ENCODE results near the gene DCXR. TPM values are rescaled to one million over a fixed set of nuclear protein-coding genes. Genes with fewer than 3 reads are reported as not detected.

DCXR gene
- total and polyA plus RNA-seq, 2 of the 13 experiments (the other 11 are each of a cell fraction or from before 2014, with no cell fraction given), result 287 to 311 TPM

DNA sequence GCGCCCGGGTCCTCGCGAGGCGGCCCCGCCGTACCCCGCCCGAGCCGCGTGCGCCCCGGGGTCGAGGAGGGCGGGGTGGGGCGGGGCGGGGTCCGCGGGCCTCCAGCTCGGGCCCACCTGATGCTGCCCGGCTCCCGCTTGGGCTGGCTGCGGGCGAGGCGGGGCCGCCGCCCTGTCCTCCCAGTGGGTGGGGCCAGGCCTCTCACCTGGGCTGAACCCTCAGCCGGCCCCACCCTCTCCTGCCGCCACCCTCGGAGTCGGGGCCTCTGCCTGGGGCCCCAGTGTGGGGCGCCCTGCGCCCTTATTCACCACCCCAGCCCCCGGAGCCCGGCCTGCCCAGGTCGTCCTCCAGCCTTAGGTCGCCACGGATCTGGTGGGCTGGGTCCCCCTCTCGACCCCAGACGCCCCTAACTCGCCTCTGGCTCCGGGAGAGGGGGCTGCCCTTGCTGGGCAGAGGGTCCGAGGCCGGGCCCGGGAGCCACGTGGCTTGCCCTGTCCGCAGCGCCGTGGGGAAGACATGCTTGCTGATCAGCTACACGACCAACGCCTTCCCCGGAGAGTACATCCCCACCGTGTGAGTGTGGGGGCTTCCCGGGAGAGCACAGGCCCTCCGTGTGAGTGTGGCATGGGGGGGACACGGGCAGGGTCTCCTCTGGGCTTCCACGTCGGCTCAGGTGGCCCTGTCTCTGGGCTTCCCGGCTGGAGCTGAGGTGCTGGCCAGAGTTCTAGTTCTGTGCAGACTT, 5.4 kb downstream of the DCXR start (continued):
- TF ChIP-seq, protein P1, sequence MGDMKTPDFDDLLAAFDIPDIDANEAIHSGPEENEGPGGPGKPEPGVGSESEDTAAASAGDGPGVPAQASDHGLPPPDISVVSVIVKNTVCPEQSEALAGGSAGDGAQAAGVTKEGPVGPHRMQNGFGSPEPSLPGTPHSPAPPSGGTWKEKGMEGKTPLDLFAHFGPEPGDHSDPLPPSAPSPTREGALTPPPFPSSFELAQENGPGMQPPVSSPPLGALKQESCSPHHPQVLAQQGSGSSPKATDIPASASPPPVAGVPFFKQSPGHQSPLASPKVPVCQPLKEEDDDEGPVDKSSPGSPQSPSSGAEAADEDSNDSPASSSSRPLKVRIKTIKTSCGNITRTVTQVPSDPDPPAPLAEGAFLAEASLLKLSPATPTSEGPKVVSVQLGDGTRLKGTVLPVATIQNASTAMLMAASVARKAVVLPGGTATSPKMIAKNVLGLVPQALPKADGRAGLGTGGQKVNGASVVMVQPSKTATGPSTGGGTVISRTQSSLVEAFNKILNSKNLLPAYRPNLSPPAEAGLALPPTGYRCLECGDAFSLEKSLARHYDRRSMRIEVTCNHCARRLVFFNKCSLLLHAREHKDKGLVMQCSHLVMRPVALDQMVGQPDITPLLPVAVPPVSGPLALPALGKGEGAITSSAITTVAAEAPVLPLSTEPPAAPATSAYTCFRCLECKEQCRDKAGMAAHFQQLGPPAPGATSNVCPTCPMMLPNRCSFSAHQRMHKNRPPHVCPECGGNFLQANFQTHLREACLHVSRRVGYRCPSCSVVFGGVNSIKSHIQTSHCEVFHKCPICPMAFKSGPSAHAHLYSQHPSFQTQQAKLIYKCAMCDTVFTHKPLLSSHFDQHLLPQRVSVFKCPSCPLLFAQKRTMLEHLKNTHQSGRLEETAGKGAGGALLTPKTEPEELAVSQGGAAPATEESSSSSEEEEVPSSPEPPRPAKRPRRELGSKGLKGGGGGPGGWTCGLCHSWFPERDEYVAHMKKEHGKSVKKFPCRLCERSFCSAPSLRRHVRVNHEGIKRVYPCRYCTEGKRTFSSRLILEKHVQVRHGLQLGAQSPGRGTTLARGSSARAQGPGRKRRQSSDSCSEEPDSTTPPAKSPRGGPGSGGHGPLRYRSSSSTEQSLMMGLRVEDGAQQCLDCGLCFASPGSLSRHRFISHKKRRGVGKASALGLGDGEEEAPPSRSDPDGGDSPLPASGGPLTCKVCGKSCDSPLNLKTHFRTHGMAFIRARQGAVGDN (CRISPR knock-in tag; IDR thresholded peaks at IDR 0.05), result peak; percentile 32
- TF ChIP-seq CCAR2 (optimal IDR thresholded peaks at IDR 0.05; ENCODE audit: low read depth, low read length) (no peak), ZFP36L1 (CRISPR knock-in tag; IDR thresholded peaks at IDR 0.05) (no peak), ZNF605 (CRISPR knock-in tag; IDR thresholded peaks at IDR 0.05) (no peak)

DNA sequence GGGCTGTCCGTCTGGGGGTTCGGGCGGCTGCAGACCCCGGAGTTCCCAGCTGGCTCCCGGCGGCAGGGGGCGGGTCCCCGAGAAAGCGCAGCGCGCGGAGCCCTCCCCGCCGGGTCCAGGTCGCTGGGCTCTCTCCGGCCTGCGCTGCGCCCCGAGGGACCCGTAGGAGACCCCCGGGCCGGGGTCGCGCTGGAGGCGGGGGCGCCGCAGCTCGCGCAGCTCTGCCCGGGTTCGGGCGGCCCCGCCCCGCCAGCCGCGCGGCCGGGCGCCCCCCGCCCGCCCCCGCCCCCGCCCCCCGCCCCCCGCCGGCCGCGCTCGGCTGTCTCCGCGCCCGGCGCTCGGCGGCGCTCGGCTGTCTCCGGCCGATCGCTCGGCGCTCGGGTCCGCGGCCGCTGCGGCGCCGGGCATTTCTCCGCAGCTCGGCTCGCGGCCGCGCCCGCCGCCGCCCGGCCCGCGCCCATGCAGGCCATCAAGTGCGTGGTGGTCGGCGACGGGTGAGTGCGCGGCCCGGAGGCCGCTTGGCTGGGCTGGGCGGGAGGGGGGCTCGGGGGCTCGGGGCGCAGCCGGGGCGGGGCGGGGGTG, 6.1 kb downstream of the DCXR start, which contains the start of gene RAC3:
RAC3 (plus strand) TSS at position 376 of the 582 bp plus-strand sequence; CDS start at position 460, 84 bp downstream.
- Histone ChIP-seq H3K79me2 (ENCODE audit: insufficient read depth, low read length) (peaks cover 7% of the 10 kb centered on the region), H3K9ac (ENCODE audit: insufficient read depth, low read depth, low read length) (no peak within 1 kb of the TSS), H4K20me1 (ENCODE audit: insufficient read depth, low read length) (peaks cover 12% of the 10 kb centered on the region), H3K27ac (ENCODE audit: extremely low read length, insufficient read depth, low read length) (no peak within 1 kb of the TSS), H3K4me1 (ENCODE audit: insufficient read depth, low read length) (peaks cover 20% of the 10 kb centered on the region), H3K4me2 (ENCODE audit: low read depth, low read length) (peak within 1 kb of the TSS; percentile 39), H3K9me3 (ENCODE audit: low read length) (no peaks in the 10 kb centered on the region), H3K4me3 (replicated peaks in 1 of 3; ENCODE audit: insufficient read depth in 1 of 3, low read depth in 2 of 3, low read length in 3 of 3) (peak within 1 kb of the TSS in 1 of 3 experiments; percentile 21; a peak in 1 of 6 replicates), H2AFZ (ENCODE audit: low read length) (no peak within 1 kb of the TSS), H3K27me3 (ENCODE audit: control insufficient read depth in 1 of 2, insufficient read depth in 2 of 2, low read length in 2 of 2) (no peaks in the 10 kb centered on the region), H3K36me3 (replicated peaks in 1 of 2; ENCODE audit: control insufficient read depth in 1 of 2, insufficient read depth in 2 of 2, low read length in 2 of 2) (peaks cover 15 to 22% of the 10 kb centered on the region in 2 experiments)
- FAIRE-seq, result no peak
- in situ Hi-C loops (cut with HindIII; ENCODE audit: extremely low pct_ligation_motif_present, low pct_unique_long_range_greater_than_20kb), result no loop called here
- 94% methylated on average over 75 of the region's 96 CpGs for WGBS (ENCODE audit: low lambda C conversion rate)
- intact Hi-C loops (cut with micrococcal nuclease; ENCODE audit: unreplicated experiment), result no loop called here
- no peak for DNase-seq (ENCODE audit: low spot score)
- BruUV-seq (replicated peaks), result no TSS peak
- POLR2A ChIA-PET, result interaction anchor here (1.0 to 1.4 kb wide), 2 partner anchors 8 to 71 kb away, joined by 3 read pairs; partner anchors contain the start of genes CENPX and LRRC45
- TF ChIP-seq REL (CRISPR knock-in tag; conservative IDR thresholded peaks at IDR 0.05), result no peak
- 0 out of 2 replicates have a peak, but pooled peaks have one; percentile 11 for TF ChIP-seq ZNF768 (CRISPR knock-in tag; IDR thresholded peaks at IDR 0.05)
- ATAC-seq, result no peak
- CTCF ChIA-PET (ENCODE audit: low intra/inter-chr PET ratio, low total read pairs), result interaction anchor here (2.3 kb wide), 1 partner anchor 123 kb away, joined by 9 read pairs; no protein-coding TSS in a partner anchor
